AG09309 (cell line): Measurements from ENCODE around the gene PADI3.

Source experiments
- DNase-seq: peaks from one replicate; pipeline ENCODE4 v3.0.0-alpha.2; 2010; ENCODE audit warnings: low read depth
- H3K4me3 ChIP-seq: 2 replicates; pipeline ENCODE4 v1.5.1; 2011; ENCODE audit warnings: mild to moderate bottlenecking, low read depth, low read length, moderate library complexity; ENCODE audit not compliant: control insufficient read depth
- TF ChIP-seq, protein P1 (sequence below): IDR thresholded peaks from 2 replicates; pipeline ENCODE4 v1.5.1; 2011; ENCODE audit warnings: mild to moderate bottlenecking, low read depth, low read length, inconsistent platforms; ENCODE audit not compliant: insufficient read depth, control insufficient read depth; ENCODE audit errors: missing control alignments

PADI3 gene

DNA sequence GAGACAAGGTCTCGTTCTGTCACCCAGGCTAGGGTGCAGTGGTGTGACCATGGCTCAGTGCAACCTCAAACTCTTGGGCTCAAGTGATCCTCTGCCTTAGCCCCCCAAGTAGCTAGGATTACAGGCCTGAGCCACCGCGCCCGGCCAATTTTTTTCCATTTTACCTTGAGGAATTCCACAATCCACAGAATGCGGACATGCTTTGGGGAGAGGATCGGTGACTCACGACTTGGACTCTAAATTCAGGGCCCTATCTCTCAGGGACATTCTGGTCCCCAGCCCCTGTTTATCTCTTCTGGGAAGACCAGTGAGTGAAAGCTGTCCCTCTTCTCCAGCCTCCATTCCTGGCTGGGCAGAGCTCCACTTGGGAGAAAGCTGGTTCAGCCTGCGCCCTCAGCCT is 38.7 kb upstream of the PADI3 start:
- no peak for DNase-seq

DNA sequence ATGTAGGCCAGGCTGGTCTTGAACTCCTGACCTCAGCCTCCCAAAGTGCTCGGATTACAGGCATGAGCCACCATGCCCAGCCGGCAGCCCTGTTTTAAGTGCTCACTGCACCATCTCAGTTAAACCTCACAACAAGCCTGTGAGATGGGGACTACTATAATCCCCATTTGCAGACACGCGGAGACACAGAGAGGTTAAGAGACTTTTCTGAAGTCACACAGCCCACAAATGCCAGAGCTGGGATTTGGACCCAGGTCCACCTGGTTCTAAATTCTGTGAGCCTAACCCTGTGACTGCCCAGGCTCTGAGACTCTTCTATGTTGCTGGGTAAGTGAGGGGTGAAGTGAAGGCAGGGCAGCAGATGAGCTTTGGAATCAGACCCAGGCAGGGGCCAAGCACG is 37.5 kb upstream of the PADI3 start:
- no peak for DNase-seq
- TF ChIP-seq, protein P1, sequence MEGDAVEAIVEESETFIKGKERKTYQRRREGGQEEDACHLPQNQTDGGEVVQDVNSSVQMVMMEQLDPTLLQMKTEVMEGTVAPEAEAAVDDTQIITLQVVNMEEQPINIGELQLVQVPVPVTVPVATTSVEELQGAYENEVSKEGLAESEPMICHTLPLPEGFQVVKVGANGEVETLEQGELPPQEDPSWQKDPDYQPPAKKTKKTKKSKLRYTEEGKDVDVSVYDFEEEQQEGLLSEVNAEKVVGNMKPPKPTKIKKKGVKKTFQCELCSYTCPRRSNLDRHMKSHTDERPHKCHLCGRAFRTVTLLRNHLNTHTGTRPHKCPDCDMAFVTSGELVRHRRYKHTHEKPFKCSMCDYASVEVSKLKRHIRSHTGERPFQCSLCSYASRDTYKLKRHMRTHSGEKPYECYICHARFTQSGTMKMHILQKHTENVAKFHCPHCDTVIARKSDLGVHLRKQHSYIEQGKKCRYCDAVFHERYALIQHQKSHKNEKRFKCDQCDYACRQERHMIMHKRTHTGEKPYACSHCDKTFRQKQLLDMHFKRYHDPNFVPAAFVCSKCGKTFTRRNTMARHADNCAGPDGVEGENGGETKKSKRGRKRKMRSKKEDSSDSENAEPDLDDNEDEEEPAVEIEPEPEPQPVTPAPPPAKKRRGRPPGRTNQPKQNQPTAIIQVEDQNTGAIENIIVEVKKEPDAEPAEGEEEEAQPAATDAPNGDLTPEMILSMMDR: no peak
- no peak overlapping the region for H3K4me3 ChIP-seq

More for the DNA sequence above, 38.7 kb upstream of the PADI3 start:
- no peak overlapping the region for H3K4me3 ChIP-seq
- TF ChIP-seq, protein P1: no peak

DNA sequence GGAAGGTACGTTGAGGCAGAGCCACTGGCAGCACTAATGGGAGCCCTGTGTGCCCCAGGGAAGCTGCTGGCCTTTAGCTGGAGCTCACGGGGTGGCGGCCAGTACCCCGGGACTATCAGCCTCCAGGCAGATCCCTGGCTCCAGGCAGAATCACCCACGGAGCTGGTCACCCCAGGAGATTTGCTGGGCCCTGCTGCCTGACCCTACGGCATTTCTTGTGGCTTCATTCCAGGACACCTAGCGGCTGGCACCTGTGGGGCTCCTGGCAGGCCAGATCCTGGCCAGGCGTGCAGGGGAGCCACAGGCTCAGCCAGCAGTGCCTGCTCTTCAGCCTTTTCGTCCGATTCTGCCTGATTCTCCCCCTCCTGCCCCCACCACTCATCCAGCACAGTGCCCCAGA is 36.9 kb upstream of the PADI3 start:
- no peak for DNase-seq
- TF ChIP-seq, protein P1: no peak
- no peak overlapping the region for H3K4me3 ChIP-seq

DNA sequence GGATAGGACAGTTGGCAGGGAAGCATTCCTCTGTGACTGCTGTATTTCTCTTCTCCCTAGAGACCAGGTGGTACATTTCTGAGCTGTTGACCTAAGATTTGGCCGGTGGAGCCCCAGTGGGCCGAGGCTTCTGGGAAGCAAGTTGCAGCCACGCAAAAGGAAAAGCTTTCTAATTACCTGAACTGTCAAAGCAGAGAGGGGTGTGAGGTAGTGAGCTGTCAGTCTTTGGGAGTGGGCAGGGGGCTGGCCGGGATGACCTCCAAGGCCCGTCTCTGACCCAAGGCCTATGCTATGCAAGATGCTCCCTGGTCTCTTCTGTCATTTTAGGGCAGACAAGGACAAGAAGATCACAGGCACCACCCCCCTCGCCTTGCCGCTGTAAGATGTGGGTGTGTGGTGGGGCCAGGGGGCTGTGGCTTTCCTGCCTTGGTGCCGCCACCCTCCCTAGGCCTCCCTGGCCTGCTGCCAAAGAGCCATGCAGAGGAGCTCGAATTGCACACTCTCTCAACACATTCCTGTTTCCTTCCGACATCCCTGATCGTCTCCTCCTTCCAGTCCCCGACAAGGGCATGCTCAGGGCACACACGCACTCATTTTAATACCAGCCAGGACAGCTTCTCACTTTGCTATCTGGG is 36.3 kb upstream of the PADI3 start:
- TF ChIP-seq, protein P1: no peak
- no peak overlapping the region for H3K4me3 ChIP-seq
- DNase-seq: peak; percentile 43

DNA sequence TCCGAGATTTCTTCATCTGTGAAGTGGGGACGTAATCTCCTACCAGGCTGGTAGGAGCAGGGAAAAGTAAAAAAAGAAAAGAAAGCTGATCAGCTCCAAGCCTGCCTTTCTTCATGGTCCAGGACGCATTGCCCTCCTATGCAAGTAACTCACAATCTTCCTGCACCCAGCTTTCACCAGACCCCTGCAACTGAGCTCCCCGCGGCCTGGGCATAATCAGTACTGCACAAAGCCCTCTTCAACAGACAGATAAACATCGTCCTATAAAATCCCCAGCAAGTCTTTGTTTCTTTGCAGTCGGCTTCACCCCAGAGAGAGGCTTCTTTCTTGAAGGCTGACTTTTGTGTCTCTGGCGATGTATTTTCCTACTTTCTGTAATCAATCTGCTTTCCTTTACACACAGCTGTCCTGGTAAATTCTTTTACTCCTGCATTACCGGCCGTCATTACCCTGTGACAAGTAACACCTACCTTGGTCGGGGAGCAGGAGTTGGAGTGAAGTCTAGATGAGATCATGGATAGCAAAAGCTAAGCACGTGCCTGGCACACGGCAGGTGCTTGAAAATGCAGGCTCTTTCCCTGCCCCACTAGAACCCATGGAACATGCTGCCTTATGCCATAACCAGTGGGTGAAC is 35.6 kb upstream of the PADI3 start:
- no peak for DNase-seq
- H3K4me3 ChIP-seq: no peak overlapping the region
- TF ChIP-seq, protein P1: no peak

DNA sequence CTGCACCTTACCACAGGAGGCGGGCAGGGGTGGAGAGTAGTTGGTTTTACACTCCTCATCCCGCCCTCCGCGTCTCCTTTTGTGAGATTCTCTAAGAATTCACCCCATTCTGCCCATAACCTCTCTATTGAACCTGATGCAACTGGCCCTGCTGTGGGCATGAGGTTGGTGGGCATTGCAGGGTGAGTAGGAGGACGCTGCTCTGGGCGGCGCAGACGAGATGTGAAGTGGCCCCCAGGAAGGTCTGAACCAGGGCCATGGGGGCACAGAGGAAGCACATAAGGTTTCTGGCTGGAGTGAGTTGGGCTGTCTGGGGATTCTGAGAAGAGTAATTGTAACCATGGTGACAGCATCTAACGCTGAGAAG is 35.1 kb upstream of the PADI3 start:
- DNase-seq: no peak
- TF ChIP-seq, protein P1: no peak
- H3K4me3 ChIP-seq: no peak overlapping the region

DNA sequence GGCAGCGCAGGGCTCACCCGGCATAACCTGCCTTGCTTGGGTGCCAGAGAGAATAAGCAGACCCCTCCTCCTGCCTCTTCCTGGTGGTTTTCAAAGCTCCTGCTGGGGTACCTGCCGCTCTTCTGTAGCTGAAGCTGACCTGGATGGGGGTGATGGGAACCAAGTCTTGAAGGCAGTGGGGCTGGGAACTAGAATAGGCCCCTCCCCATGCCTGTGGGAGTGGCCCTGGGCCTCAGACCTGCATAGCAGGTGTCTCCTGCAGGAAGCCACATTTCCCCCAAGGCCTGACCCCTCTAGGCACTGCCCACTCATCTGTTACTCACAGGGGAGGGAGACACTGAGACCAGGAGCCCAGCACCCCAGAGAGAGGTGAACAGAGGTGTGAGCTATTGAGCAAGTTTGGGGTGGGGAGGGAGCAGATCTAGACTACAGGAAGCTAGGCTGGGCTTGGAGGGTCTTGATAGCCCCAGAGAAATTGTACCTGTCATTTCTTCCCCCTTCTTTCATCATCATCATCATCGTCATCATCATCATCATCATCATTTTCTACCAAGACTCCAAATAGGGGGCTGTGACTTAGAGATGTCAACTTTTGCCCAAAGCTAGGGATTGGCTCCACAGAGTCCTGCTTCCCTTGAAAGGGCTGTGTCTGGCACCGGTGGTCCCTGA is 33.9 kb upstream of the PADI3 start:
- TF ChIP-seq, protein P1: no peak
- no peak for DNase-seq
- H3K4me3 ChIP-seq: no peak overlapping the region
